Ramos (cell line): ENCODE results near the gene MZT2A.
"Not testable (repeated sequence)": the region's sequence is repeated elsewhere in the genome, so short reads cannot be mapped to it uniquely, and the experiment has no call there.

ENCODE experiments used
- in situ Hi-C: fragments of 300-500 bp; cut with MboI; formaldehyde crosslinking; loops from one replicate; pipeline ENCODE4 v1.14.3; 2022; ENCODE audit warnings: low sequenced_read_pairs; ENCODE audit not compliant: unreplicated experiment

MZT2A gene

GRCh38 chr2:131521524-131521923, 29.3 kb upstream of the MZT2A start:
- in situ Hi-C loops: not testable (repeated sequence)

GRCh38 chr2:131520526-131520925, 28.3 kb upstream of the MZT2A start:
- in situ Hi-C loops: no loop called here

GRCh38 chr2:131519871-131520470, 27.8 kb upstream of the MZT2A start:
- in situ Hi-C loops: not testable (repeated sequence)

- in situ Hi-C loops: no loop called here
Measured at GRCh38 chr2:131519466-131519865, 27.3 kb upstream of the MZT2A start.

- in situ Hi-C loops: not testable (repeated sequence)
Measured at GRCh38 chr2:131518531-131518930, 26.3 kb upstream of the MZT2A start.

GRCh38 chr2:131517856-131518255, 25.7 kb upstream of the MZT2A start:
- in situ Hi-C loops: not testable (repeated sequence)

- in situ Hi-C loops: no loop called here
Measured at GRCh38 chr2:131517106-131517831, 25.1 kb upstream of the MZT2A start.

GRCh38 chr2:131516621-131517020, 24.4 kb upstream of the MZT2A start:
- in situ Hi-C loops: not testable (repeated sequence)

- in situ Hi-C loops: no loop called here
Measured at GRCh38 chr2:131516011-131516410, 23.8 kb upstream of the MZT2A start.

- in situ Hi-C loops: not testable (repeated sequence)
Measured at GRCh38 chr2:131515235-131515634, 23.0 kb upstream of the MZT2A start.

GRCh38 chr2:131514408-131515166, 22.4 kb upstream of the MZT2A start:
- in situ Hi-C loops: not testable (repeated sequence)

GRCh38 chr2:131511969-131512870, 20.0 kb upstream of the MZT2A start:
- in situ Hi-C loops: not testable (repeated sequence)

- in situ Hi-C loops: not testable (repeated sequence)
Measured at GRCh38 chr2:131511291-131511968, 19.2 kb upstream of the MZT2A start.

- in situ Hi-C loops: no loop called here
Measured at GRCh38 chr2:131509615-131510014, 17.4 kb upstream of the MZT2A start.

- in situ Hi-C loops: not testable (repeated sequence)
Measured at GRCh38 chr2:131504082-131504750, 12.0 kb upstream of the MZT2A start.

- in situ Hi-C loops: not testable (repeated sequence)
Measured at GRCh38 chr2:131503587-131503986, 11.4 kb upstream of the MZT2A start.

- in situ Hi-C loops: not testable (repeated sequence)
Measured at GRCh38 chr2:131498321-131498973, 6.2 kb upstream of the MZT2A start.

- in situ Hi-C loops: not testable (repeated sequence)
Measured at GRCh38 chr2:131495506-131495905, 3.3 kb upstream of the MZT2A start.
